SK-N-MC (cell line): Measurements from ENCODE around the gene FEM1A.

ENCODE experiments used
- EZH2 ChIP-seq: fragments of 200-600 bp; sonication (generic); IDR thresholded peaks from one replicate; pipeline ENCODE4 v1.6.1; 2017; ENCODE audit warnings: antibody characterized with exemption
- FOXP2 ChIP-seq: optimal IDR thresholded peaks from 2 replicates; pipeline ENCODE3; 2011; ENCODE audit warnings: mild to moderate bottlenecking, moderate library complexity; ENCODE audit not compliant: insufficient read depth; ENCODE audit errors: extremely low read length, control extremely low read depth
- POLR2AphosphoS5 ChIP-seq: IDR thresholded peaks from 2 replicates; pipeline ENCODE4 v1.6.1; 2012; ENCODE audit warnings: mild to moderate bottlenecking, low read depth, low read length, borderline replicate concordance

DNA sequence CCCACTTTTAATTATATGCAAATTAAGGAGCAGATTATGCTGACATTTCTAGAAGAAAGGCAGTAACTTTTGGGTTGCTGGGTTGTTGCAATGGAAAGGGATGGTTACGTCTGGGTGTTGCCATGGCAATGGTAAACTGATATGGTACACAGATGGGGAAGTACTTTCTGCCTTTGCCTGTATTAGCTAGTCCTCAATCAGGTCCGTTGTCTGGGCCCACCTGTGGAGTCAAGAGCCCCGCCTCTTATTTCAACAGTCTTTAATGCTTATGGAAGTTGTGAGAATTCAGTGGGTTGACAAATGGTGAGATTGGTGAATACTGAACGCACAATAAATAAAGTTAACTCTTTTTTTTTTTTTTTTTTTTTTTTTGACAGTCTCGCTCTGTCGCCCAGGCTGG, 37.3 kb upstream of the FEM1A start:
- TF ChIP-seq POLR2AphosphoS5 (no peak), EZH2 (no peak), FOXP2 (no peak)
